GM10248 (cell line): ENCODE data around the gene B4GALT2.

Experiments used
- CTCF ChIA-PET: fragments of 300-600 bp; sonication (Branson Sonifier 250); formaldehyde crosslinking; extraction: SDS; loops from one replicate; lab custom pipeline; 2021; ENCODE audit warnings: antibody characterized with exemption; lab: Yijun Ruan, JAX
- POLR2A ChIA-PET: fragments of 350-650 bp; sonication (Branson Sonifier 250); formaldehyde crosslinking; extraction: SDS; loops from one replicate; lab custom pipeline; 2020; ENCODE audit warnings: antibody characterized with exemption; lab: Yijun Ruan, JAX
- DNase-seq: peaks from one replicate; pipeline ENCODE4 v3.0.0; 2012; ENCODE audit errors: extremely low spot score
- CTCF ChIP-seq: IDR thresholded peaks from 2 replicates; pipeline ENCODE4 v1.5.1; 2012; ENCODE audit warnings: mild to moderate bottlenecking, low read depth; ENCODE audit errors: extremely low read depth, missing control alignments, control extremely low read depth

Gene B4GALT2

GRCh38 chr1:43944860-43945259 lies 34.1 kb upstream of the B4GALT2 start:
- CTCF ChIA-PET, result interaction anchor here (0.6 to 10.1 kb wide), 7 partner anchors 10 to 181 kb away, joined by 3 to 191 read pairs (median 13); partner anchors contain the start of genes ARTN and DPH2

GRCh38 chr1:43945674-43946235 lies 33.3 kb upstream of the B4GALT2 start:
- no peak for TF ChIP-seq CTCF
- DNase-seq, result no peak
- ChIA-PET CTCF (interaction anchor here (0.7 to 10.1 kb wide), 21 partner anchors 9 to 418 kb away, joined by 3 to 191 read pairs (median 4); partner anchors contain the start of genes ARTN, KDM4A and ST3GAL3), POLR2A (no interaction called here)

More at GRCh38 chr1:43944860-43945259, 34.1 kb upstream of the B4GALT2 start:
- DNase-seq, result no peak
- no peak for TF ChIP-seq CTCF
- POLR2A ChIA-PET, result no interaction called here

- CTCF ChIA-PET, result interaction anchor here (0.7 to 10.1 kb wide), 22 partner anchors 9 to 419 kb away, joined by 3 to 191 read pairs (median 4); partner anchors contain the start of genes ARTN, KDM4A and ST3GAL3
- peak; percentile 99 for DNase-seq
- POLR2A ChIA-PET, result interaction anchor here (1.6 kb wide), 1 partner anchor 296 kb away, joined by 3 read pairs; the partner anchor contains the start of gene KDM4A
- peak; percentile 92 for TF ChIP-seq CTCF
Measured at GRCh38 chr1:43946236-43947060, 32.6 kb upstream of the B4GALT2 start, which contains the start of gene IPO13. TSS of gene IPO13 (plus strand) at chr1:43946950. CDS start at chr1:43947601, 651 bp downstream.

- ChIA-PET CTCF (interaction anchor here (0.9 to 10.1 kb wide), 11 partner anchors 8 to 297 kb away, joined by 3 to 191 read pairs (median 10); partner anchors contain the start of genes ARTN and KDM4A), POLR2A (interaction anchor here (0.5 to 1.6 kb wide), 2 partner anchors 36 to 297 kb away, joined by 3 read pairs; partner anchors contain the start of gene KDM4A)
- TF ChIP-seq CTCF, result no peak
- DNase-seq, result no peak
Measured at GRCh38 chr1:43947061-43947873, 31.7 kb upstream of the B4GALT2 start.

- no peak for TF ChIP-seq CTCF
- ChIA-PET POLR2A (interaction anchor here (1.6 kb wide), 1 partner anchor 297 kb away, joined by 3 read pairs; the partner anchor contains the start of gene KDM4A), CTCF (interaction anchor here (0.9 to 10.1 kb wide), 5 partner anchors 13 to 188 kb away, joined by 3 to 191 read pairs (median 5); partner anchors contain the start of gene ARTN)
- no peak for DNase-seq
Measured at GRCh38 chr1:43947874-43948437, 31.1 kb upstream of the B4GALT2 start.
